Transverse colon (tissue), 4 donors: Measurements from ENCODE around the gene GDPD2.

Source experiments
- POLR2AphosphoS5 ChIP-seq, 3 donors: sonication (generic); formaldehyde crosslinking; IDR thresholded peaks; one replicate each; pipeline ENCODE4 v1.6.1; 2016; ENCODE audit warnings: antibody characterized with exemption in 3 of 3
- TF ChIP-seq, protein P1 (sequence below), 5 experiments: fragments of 200-600 bp in 3 of 5; fragments of 450-650 bp in 2 of 5; sonication (generic) in 3 of 5; IDR thresholded peaks; 1 replicate in 2 of 5; 2 replicates in 3 of 5; pipeline ENCODE4 v1.5.1; 2016 to 2017; ENCODE audit warnings: antibody characterized with exemption in 5 of 5, inconsistent platforms in 3 of 5, mild to moderate bottlenecking in 2 of 5, moderate library complexity in 1 of 5

DNA sequence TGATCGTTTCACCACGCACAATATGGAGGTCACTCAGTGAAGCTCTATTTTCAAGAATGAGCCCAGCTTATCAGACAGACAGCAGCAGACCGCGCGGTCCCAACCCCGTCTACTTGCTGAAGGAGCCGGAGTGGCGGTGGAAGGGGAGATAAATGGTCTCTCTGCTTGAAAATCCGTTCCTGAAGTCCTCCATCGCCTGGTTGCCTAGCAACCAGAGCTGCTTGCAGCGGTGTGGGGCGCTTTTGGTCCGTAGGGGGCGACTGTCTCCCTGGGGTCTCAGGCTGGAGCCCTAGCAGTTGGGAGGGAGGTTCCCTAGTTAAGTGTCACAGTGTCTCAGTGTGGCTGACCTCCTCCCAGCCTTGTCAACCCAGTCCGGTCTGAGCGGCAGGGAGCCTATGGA, 13.2 kb downstream of the GDPD2 start:
- TF ChIP-seq POLR2AphosphoS5 (IDR thresholded peaks at IDR 0.05) = no peak
- TF ChIP-seq, protein P1, sequence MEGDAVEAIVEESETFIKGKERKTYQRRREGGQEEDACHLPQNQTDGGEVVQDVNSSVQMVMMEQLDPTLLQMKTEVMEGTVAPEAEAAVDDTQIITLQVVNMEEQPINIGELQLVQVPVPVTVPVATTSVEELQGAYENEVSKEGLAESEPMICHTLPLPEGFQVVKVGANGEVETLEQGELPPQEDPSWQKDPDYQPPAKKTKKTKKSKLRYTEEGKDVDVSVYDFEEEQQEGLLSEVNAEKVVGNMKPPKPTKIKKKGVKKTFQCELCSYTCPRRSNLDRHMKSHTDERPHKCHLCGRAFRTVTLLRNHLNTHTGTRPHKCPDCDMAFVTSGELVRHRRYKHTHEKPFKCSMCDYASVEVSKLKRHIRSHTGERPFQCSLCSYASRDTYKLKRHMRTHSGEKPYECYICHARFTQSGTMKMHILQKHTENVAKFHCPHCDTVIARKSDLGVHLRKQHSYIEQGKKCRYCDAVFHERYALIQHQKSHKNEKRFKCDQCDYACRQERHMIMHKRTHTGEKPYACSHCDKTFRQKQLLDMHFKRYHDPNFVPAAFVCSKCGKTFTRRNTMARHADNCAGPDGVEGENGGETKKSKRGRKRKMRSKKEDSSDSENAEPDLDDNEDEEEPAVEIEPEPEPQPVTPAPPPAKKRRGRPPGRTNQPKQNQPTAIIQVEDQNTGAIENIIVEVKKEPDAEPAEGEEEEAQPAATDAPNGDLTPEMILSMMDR (IDR thresholded peaks at IDR 0.05) = no peak
